GM21737 (cell line): Measurements from ENCODE around the gene POLG.
"Not testable (repeated sequence)": the region's sequence is repeated elsewhere in the genome, so short reads cannot be mapped to it uniquely, and the experiment has no call there.

Source experiments
- ATAC-seq: cut with Tn5 transposase; IDR thresholded peaks from one replicate; pipeline ENCODE4 v1.9.1; 2021; ENCODE audit warnings: mild to moderate bottlenecking, moderate library complexity; ENCODE audit not compliant: unreplicated experiment

The POLG gene

DNA sequence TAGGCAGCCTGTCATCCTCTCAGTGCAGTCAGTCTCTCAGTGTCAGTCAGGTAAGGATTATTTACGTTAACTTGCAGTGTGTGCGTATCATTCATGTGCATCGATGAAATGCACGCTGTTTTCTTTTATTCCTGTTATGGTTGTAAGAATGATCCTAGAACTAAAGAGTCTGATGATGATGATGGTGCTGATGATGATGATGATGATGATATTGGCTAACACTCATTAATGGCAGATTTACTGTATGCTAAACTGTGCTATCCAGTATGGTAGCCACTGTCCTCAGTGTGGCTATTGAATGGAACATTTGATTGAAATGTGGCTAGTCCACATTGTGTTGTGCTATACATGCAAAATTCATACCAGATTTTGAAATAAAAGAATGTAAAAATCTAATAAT, 51.4 kb downstream of the POLG start:
- ATAC-seq = no peak

- ATAC-seq = no peak
Measured at GRCh38 chr15:89282631-89283030, 52.0 kb downstream of the POLG start.

DNA sequence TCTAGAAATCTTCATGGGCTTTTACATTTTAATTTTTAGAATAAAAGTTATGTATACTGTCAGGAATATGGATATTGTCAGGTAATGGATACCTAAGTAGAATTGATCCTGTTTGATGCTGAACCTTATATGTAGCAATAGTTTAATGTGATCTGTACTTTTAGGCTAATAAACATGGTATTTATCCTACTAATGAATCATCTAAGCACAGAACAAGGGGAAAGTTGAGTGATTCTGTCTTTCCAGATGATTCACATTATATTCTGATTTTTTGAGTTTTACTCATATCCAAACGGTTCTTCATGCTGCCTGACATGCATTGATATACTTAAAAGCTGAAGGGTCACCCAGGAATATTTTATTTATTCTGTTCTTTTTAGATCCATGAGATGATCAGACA, 56.3 kb downstream of the POLG start:
- no peak for ATAC-seq

- not testable (repeated sequence) for ATAC-seq
Measured at GRCh38 chr15:89277281-89277680, 57.3 kb downstream of the POLG start.
